NOMO-1 (cell line): ENCODE results near the gene CENPF.

Experiments
- DNase-seq, 2 experiments: peaks; one replicate each; lab custom pipeline; 2025; ENCODE audit not compliant: unreplicated experiment in 2 of 2; lab: John Stamatoyannopoulos, UW

Gene CENPF

GRCh38 chr1:214617246-214617645 is 14.3 kb downstream of the CENPF start:
- no peak for DNase-seq

DNA sequence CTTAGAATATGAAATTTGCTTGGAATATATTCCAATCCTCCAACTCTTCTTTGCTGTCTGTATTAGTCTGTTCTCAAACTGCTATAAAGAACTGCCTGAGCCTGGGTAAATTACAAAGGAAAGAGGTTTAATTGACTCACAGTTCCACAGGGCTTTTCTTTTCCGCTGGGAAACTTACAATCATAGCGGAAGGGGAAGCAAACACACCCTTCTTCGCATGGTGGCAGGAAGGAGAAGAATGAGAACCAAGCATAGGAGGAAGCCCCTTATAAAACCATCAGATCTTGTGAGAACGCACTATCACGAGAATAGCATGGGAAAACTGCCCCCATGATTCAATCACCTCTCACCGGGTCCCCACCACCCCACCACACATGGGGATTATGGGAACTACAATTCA is 14.8 kb downstream of the CENPF start:
- DNase-seq = no peak

DNA sequence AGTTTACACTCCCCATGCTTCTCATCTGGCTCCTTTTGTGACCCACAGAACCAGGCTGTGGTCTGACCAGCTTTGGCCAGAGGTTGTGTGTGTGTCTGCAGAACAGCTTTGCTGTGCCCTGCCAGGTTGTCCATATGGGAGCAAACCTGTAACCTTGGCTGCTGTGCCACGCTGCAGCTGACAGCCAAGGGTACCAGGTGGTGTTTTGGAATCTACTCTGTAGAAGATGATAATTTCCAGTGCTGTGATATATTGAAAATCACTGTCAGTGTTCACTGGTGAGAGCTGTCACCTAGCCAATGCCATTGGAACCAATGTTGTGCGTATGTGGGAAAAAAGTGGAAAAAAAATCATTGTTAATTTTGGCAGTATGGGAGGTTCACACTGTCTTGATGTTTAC is 18.2 kb downstream of the CENPF start:
- no peak for DNase-seq

GRCh38 chr1:214623430-214623829 is 20.4 kb downstream of the CENPF start:
- DNase-seq = no peak

DNA sequence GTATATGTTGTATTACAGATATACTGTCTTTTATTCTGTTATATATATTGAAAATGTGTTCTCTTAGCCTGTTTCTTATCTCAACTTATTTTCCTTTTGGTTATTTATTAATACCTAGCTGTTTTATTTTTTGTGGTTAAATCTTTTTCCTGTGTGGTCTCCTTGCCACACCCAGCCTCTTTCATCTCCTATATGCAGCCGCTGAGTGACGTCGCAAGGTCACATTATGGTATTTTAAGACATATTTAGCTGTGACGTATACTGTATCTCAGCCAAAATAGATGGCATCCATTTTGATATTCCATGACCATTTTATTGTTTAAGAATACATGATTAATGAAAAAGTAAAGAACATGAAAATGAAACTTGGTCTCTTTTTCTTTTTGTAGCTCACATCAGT is 29.1 kb downstream of the CENPF start:
- no peak for DNase-seq

DNA sequence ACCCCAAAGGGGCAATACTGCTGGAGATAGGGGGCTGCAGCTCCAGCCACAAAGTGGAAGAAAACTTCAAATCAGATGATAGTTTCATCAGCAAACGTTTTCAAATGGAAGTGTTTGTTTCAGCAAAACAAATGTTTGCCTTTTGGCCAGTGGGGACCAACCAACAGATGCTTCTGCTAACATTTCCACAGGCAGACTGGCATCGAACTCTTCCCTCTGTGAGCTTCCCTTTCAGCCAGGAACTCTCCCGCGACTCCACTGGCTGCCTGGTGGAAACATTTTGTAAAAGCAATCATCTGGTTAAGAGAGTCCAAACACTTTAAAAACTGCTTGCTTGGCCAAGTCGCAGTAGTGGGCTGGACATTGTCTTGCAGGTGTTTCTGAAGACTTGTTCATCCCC is 30.7 kb downstream of the CENPF start:
- no peak for DNase-seq

DNA sequence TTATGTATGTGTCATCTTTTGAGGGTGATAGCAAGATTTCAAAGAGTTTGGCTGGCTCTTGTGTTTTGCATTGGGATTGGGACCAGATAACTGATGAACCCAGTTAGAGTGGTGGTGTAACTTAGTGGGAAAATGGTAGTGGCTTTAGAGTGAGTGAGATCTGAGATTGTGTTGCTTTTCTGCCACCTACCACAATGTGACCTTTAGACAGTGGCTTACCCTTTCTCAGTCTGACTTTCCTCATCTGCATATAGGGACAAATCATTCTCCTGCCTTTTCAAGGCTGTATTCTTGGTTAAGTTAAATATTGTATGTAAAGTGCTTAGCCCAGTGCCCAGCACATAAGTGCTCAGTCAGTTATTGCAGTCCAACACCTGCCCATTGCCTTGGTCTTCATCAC is 31.3 kb downstream of the CENPF start:
- DNase-seq = no peak

GRCh38 chr1:214635086-214635485 is 32.1 kb downstream of the CENPF start:
- DNase-seq = no peak

DNA sequence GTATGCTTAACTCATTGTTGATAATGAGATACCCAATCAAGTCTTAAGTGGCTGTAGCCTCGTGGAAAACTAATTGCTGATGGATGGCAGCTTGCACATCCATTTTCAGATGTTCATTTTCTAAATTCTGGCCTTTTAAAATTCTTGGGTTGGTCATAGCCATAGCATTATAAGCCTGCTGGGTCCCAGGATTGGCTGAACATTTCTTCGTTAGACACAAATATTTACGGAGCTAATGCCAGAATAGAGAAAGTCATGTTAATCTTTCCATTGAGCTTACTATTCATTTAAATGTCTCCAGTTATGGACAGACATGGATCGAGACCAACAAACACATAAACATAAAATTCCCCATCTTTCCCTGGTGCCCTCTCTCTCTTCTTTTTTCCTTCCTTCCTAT is 32.5 kb downstream of the CENPF start:
- no peak for DNase-seq

- DNase-seq = no peak
Observed at GRCh38 chr1:214636436-214636835, 33.4 kb downstream of the CENPF start.

GRCh38 chr1:214637125-214637524 is 34.1 kb downstream of the CENPF start:
- no peak for DNase-seq

DNA sequence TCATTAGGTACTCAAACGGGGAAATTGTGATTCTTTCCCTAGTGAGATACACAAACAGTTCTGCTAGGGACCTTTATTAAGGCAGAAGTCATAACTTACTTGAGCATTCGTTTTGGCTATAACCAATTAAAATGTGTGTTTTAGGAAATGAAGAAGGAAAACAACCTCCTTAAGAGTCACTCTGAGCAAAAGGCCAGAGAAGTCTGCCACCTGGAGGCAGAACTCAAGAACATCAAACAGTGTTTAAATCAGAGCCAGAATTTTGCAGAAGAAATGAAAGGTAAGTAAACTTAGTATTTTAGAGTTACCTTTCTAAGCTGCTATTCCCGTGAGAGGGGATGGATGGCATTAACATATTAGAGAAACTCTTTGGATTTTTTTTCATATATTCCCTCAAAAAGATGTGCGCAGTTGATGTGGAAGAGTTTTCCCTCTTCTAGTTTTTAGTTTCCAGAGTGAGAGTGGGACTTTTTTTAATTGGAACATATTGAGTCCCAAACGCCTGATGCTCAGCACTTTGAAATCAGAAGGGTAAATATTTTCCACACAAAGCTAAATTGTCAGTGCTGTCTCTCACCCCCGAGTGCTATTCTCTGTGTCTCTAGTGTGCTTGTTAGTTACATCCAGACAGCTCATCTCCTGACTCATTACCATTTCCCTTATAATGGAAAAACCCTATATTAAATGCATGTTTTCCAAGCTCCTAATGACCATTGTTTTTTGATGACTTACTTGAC is 34.9 kb downstream of the CENPF start:
- no peak for DNase-seq

DNA sequence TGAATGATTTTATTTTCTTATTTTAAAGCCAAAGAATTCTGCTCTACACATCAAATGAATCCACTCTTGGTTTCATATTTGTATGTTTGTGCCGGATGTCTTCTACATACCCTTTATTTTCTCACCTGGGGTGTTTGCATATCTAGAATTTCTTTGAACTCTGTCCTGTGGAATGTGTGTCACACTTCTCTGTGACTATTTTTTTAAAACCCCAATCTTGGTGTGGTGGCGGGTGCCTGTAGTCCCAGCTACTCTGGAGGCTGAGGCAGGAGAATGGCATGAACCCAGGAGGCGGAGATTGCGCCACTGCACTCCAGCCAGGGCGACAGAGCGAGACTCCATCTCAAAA is 35.4 kb downstream of the CENPF start:
- DNase-seq = no peak

DNA sequence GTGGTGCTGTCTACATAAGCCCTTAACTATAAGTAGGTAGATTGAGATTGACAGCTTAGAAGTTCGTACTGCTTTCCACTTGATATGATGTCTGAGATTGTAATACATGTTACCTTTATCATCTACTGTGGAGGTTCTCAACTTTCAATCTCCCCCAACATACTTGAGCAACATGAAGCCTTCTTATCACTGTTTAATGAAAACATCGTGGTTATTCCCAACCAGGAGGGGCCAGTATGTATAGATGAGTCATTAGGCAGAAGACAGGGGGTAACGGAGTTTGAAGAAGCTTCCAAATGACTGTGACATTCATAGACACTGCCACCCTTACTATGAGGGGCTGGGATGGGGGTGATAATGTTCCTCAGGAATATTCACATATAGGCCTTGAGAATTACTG is 36.0 kb downstream of the CENPF start:
- DNase-seq = no peak

DNA sequence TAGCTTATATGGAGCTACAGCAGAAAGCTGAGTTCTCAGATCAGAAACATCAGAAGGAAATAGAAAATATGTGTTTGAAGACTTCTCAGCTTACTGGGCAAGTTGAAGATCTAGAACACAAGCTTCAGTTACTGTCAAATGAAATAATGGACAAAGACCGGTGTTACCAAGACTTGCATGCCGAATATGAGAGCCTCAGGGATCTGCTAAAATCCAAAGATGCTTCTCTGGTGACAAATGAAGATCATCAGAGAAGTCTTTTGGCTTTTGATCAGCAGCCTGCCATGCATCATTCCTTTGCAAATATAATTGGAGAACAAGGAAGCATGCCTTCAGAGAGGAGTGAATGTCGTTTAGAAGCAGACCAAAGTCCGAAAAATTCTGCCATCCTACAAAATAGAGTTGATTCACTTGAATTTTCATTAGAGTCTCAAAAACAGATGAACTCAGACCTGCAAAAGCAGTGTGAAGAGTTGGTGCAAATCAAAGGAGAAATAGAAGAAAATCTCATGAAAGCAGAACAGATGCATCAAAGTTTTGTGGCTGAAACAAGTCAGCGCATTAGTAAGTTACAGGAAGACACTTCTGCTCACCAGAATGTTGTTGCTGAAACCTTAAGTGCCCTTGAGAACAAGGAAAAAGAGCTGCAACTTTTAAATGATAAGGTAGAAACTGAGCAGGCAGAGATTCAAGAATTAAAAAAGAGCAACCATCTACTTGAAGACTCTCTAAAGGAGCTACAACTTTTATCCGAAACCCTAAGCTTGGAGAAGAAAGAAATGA is 37.6 kb downstream of the CENPF start:
- no peak for DNase-seq

GRCh38 chr1:214641214-214641895 is 38.4 kb downstream of the CENPF start:
- no peak for DNase-seq

DNA sequence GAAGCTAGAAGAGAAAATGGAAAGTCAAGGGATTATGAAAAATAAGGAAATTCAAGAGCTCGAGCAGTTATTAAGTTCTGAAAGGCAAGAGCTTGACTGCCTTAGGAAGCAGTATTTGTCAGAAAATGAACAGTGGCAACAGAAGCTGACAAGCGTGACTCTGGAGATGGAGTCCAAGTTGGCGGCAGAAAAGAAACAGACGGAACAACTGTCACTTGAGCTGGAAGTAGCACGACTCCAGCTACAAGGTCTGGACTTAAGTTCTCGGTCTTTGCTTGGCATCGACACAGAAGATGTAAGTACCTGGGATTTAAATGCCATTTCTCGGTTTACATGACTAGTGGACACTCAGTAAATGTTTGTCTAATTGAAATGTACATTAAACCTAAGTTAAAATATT is 40.0 kb downstream of the CENPF start:
- DNase-seq = no peak

DNA sequence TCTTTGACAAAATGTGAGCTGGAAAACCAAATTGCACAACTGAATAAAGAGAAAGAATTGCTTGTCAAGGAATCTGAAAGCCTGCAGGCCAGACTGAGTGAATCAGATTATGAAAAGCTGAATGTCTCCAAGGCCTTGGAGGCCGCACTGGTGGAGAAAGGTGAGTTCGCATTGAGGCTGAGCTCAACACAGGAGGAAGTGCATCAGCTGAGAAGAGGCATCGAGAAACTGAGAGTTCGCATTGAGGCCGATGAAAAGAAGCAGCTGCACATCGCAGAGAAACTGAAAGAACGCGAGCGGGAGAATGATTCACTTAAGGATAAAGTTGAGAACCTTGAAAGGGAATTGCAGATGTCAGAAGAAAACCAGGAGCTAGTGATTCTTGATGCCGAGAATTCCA is 42.7 kb downstream of the CENPF start:
- DNase-seq = no peak

DNA sequence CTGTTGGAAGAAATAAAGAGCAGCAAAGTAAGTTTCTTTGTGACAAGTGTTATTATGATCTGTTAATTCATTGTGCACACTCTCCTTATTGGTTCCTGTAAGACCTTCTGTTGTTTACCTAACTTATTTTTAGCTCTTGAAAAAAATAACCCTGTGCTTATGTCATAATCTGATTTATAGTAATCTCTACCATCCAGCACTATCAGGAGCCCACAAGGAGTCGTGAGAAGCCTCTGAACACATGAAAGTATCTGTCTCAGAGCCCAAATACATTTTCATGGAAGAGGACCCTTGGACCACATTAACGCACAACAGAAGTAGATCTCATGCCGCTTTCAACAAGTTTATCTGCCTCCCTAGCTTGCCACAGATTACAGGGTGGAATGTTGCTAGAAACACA is 45.8 kb downstream of the CENPF start:
- DNase-seq = no peak

DNA sequence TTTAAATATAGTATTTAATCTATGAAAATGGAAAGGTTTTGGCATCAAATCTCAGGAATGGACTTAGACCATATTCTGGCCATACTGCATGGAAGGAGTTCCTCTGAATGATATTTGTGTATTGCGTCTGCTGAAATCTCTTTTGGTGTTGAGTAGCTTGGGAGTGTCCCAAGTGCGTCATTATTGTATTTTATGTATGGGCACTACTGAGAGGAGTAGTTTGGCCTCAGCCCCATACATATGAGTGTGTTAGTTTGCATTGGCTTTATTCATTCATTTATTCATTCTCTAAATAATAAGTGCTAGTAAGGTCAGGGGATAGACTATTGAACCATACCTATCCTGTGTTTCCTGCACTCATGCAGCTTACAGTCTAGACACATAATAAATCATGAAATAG is 46.6 kb downstream of the CENPF start:
- DNase-seq = no peak

DNA sequence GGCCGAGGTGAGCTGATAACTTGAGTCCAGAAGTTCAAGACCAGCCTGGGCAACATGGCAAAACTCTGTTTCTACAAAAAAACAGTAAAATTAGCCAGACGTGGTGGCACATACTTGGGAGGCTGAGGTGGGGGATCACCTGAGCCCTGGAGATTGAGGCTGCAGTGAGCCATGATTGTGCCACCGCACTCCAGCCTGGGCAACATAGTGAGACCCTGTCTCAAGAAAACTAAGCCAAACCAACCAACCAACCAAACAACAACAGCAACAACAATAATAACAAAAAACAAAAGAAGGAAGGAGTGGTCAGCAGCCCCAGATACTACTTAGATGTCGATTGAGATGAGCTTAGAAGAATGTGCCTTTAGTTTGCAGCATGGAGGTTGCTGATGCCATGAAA is 47.7 kb downstream of the CENPF start:
- DNase-seq = no peak

DNA sequence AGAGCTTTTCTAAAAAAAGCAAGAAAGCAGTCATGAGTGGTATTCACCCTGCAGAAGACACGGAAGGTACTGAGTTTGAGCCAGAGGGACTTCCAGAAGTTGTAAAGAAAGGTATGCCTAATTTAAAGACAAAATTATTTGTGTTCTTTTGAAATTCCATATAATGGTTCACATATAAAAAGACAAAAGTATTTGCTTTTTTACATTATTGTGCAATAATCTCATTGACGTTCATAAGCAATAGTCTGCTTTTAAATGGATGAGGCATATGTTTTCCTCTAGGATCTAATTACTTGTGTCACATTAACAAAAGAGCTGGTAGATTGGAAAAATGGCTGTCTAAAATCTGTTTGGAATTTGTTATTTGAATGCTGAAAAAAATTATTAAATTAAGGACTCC is 54.3 kb downstream of the CENPF start:
- DNase-seq = no peak
